ENCODE measurements around the gene ZKSCAN5. TPM values are rescaled to one million over a fixed set of nuclear protein-coding genes. Genes with fewer than 3 reads are reported as not detected.

The ZKSCAN5 gene
- total RNA-seq, 1 experiment from 2014 or later, result 20.5 TPM

Other genes with a start within 250 kb of the ZKSCAN5 start
- gene MYH16, start 231.8 kb upstream of the ZKSCAN5 start, total RNA-seq (2014; rRNA removed; shearing (Covaris generic)), result 0.51 TPM in 1 of 2 replicates, not detected in the other
- 291 and 326 TPM in 2 replicates for gene ARPC1A, start 178.8 kb upstream of the ZKSCAN5 start, total RNA-seq (2014; rRNA removed; shearing (Covaris generic))
- 377 and 446 TPM in 2 replicates for gene ARPC1B, start 129.9 kb upstream of the ZKSCAN5 start, total RNA-seq (2014; rRNA removed; shearing (Covaris generic))
- gene PDAP1, start 96.1 kb upstream of the ZKSCAN5 start, total RNA-seq (2014; rRNA removed; shearing (Covaris generic)), result 263 and 279 TPM in 2 replicates
- 374 and 510 TPM in 2 replicates for gene BUD31, start 95.7 kb upstream of the ZKSCAN5 start, total RNA-seq (2014; rRNA removed; shearing (Covaris generic))
- gene PTCD1, start 65.9 kb upstream of the ZKSCAN5 start, total RNA-seq (2014; rRNA removed; shearing (Covaris generic)), result 9.7 and 11.9 TPM in 2 replicates
- 51.9 and 60.1 TPM in 2 replicates for gene CPSF4, start 65.7 kb upstream of the ZKSCAN5 start, total RNA-seq (2014; rRNA removed; shearing (Covaris generic))
- gene ATP5MF, start 38.5 kb upstream of the ZKSCAN5 start, total RNA-seq (2014; rRNA removed; shearing (Covaris generic)), result 686 and 1,432 TPM in 2 replicates
- gene ZNF789, start 31.8 kb upstream of the ZKSCAN5 start, total RNA-seq (2014; rRNA removed; shearing (Covaris generic)), result 15.6 and 17.8 TPM in 2 replicates
- gene ZNF394, start 4.4 kb upstream of the ZKSCAN5 start, total RNA-seq (2014; rRNA removed; shearing (Covaris generic)), result 33.4 and 37.5 TPM in 2 replicates
- 18.7 and 22.4 TPM in 2 replicates for gene FAM200A, start 47.5 kb downstream of the ZKSCAN5 start, total RNA-seq (2014; rRNA removed; shearing (Covaris generic))
- gene ZNF655, start 54.0 kb downstream of the ZKSCAN5 start, total RNA-seq (2014; rRNA removed; shearing (Covaris generic)), result 89.1 and 116 TPM in 2 replicates
- gene TMEM225B, start 93.6 kb downstream of the ZKSCAN5 start, total RNA-seq (2014; rRNA removed; shearing (Covaris generic)), result 0.69 TPM in 1 of 2 replicates, not detected in the other
- gene ZSCAN25, start 112.3 kb downstream of the ZKSCAN5 start, total RNA-seq (2014; rRNA removed; shearing (Covaris generic)), result 19.6 and 20.5 TPM in 2 replicates
- gene CYP3A5, start 175.3 kb downstream of the ZKSCAN5 start, total RNA-seq (2014; rRNA removed; shearing (Covaris generic)), result 0.12 and 0.57 TPM in 2 replicates
- gene CYP3A7, start 230.5 kb downstream of the ZKSCAN5 start, total RNA-seq (2014; rRNA removed; shearing (Covaris generic)), result not detected in 2 replicates

All from Daoy (cell line).